Chondrocyte (in vitro differentiated cells): ENCODE measurements around the gene RELB. TPM values are rescaled to one million over a fixed set of nuclear protein-coding genes. Genes with fewer than 3 reads are reported as not detected.
A peak's percentile ranks its signal among the peaks of the same experiment; 100 is the strongest.

Experiments used
- DNase-seq: peaks from one replicate; pipeline ENCODE4 v3.0.0; 2021; ENCODE audit warnings: mixed read lengths, low spot score
- H3K27ac Mint-ChIP-seq: one replicate; pipeline ENCODE4 v1.8.0; 2021; ENCODE audit warnings: mild to moderate bottlenecking, moderate library complexity, mixed read lengths; ENCODE audit not compliant: unreplicated experiment
- H3K27me3 Mint-ChIP-seq: 2 replicates; pipeline ENCODE4 v1.8.0; 2021; ENCODE audit warnings: low read depth, mixed read lengths
- H3K36me3 Mint-ChIP-seq: 2 replicates; pipeline ENCODE4 v1.8.0; 2021; ENCODE audit warnings: low read depth, mixed read lengths
- H3K4me1 Mint-ChIP-seq: 2 replicates; pipeline ENCODE4 v1.8.0; 2021; ENCODE audit warnings: low read depth, mild to moderate bottlenecking, mixed read lengths
- H3K4me3 Mint-ChIP-seq: one replicate; pipeline ENCODE4 v1.8.0; 2021; ENCODE audit warnings: mild to moderate bottlenecking, moderate library complexity, mixed read lengths; ENCODE audit not compliant: unreplicated experiment
- H3K9me3 Mint-ChIP-seq: 2 replicates; pipeline ENCODE4 v1.8.0; 2021; ENCODE audit warnings: low read depth, mixed read lengths
- total RNA-seq: library from RNA; stranded (reverse); gene quantifications from 3 replicates; pipeline ENCODE4 v1.2.1, GENCODE V29; 2021
- TF ChIP-seq, protein P1 (sequence below): fragments of 200-600 bp; sonication (generic); IDR thresholded peaks from 2 replicates; pipeline ENCODE4 v1.5.0; 2021; ENCODE audit warnings: antibody characterized with exemption, mild to moderate bottlenecking, moderate library complexity

Gene RELB
- total RNA-seq, 1 donor from 2014 or later: 11.0 TPM

DNA sequence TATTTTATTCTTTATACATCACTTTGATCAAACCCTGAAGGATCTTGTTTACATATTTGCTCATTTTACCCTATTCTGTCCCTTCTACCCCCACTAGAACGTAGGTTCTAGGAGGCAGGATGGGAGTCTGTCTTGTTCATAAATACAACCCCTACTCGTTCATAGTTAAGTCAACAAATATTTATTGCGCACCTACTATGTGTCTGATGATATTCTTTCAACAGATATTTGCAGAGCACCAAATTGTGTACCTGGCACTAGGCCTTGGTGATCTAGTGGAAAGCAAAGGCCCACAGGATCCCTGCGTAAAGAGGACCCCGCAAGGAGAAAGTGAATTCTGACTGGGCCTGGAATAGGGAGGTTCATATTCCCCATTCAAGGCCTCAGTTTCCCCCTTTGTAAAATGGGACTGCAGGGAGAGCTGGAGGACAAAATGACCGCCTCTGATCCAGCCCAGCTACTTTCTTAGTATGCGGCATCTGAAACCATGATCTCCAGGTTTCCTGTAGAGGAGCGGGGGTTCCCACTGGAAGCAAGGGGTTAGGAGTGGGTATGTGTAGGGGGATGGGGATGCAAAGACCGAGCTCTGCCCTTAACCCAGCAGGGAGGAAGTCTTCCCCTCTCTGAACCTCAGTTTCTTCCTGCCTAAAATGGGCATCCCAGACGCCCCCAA, 77.3 kb downstream of the RELB start:
- H3K27me3 Mint-ChIP-seq: no peaks in the 10 kb centered on the region
- H3K9me3 Mint-ChIP-seq: no peaks in the 10 kb centered on the region
- no peak overlapping the region for H3K27ac Mint-ChIP-seq
- H3K4me1 Mint-ChIP-seq: peaks cover 30% of the 10 kb centered on the region
- TF ChIP-seq, protein P1, sequence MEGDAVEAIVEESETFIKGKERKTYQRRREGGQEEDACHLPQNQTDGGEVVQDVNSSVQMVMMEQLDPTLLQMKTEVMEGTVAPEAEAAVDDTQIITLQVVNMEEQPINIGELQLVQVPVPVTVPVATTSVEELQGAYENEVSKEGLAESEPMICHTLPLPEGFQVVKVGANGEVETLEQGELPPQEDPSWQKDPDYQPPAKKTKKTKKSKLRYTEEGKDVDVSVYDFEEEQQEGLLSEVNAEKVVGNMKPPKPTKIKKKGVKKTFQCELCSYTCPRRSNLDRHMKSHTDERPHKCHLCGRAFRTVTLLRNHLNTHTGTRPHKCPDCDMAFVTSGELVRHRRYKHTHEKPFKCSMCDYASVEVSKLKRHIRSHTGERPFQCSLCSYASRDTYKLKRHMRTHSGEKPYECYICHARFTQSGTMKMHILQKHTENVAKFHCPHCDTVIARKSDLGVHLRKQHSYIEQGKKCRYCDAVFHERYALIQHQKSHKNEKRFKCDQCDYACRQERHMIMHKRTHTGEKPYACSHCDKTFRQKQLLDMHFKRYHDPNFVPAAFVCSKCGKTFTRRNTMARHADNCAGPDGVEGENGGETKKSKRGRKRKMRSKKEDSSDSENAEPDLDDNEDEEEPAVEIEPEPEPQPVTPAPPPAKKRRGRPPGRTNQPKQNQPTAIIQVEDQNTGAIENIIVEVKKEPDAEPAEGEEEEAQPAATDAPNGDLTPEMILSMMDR: no peak
- H3K4me3 Mint-ChIP-seq: peak overlapping the region; percentile 100
- DNase-seq: no peak
- peaks cover 6% of the 10 kb centered on the region for H3K36me3 Mint-ChIP-seq

DNA sequence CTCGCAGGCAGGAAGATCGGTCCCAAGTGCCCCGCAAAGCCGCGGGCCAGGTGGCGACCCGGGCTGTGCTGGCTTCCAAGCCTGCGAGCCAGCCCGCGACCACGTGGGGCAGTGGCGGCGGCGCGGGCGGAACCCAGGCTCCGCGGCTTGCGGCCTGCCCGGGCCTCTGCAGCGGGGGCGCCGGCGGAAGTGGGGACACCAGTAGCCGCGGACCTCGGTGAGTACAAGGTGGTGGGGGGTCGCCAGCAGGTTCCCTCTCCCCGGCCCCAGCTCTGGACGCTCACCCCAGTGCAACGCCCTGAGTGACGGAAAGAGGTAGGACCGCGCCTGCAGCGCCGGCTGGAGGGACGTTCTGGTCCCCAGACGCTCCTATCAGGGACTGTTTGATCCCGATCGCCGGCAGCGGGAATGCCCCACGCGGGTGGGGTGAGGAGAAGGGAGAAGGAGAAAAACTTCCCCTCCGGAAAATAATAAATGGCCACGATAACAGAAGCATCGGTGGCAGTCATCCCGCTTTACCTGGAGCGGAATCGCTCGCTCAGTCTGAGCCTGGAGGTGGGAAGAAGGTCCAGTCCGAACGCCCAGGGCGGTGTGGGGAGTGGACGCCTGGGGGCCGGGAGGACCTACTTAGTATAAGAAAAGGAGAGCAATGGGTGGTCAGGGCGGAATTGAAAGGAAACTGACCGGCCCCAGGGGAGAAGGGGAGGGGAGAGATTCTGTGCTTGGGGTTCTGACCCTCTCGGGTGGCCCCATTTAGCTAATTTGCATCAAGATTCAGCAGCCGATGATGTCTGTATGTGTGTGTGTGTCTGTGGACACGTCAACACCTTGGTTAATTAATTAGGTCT, 78.0 kb downstream of the RELB start, which contains the start of gene GEMIN7:
TSS of gene GEMIN7 (plus strand) at position 198 of the 848 bp plus-strand sequence. CDS start 10,855 bp downstream, outside the sequence.
- Mint-ChIP-seq H3K36me3 (peaks cover 6% of the 10 kb centered on the region), H3K4me1 (peaks cover 30% of the 10 kb centered on the region), H3K27ac (peak within 1 kb of the TSS; percentile 92), H3K27me3 (no peaks in the 10 kb centered on the region), H3K4me3 (peak within 1 kb of the TSS; percentile 100), H3K9me3 (no peaks in the 10 kb centered on the region)
- TF ChIP-seq, protein P1: peak; percentile 40
- DNase-seq: no peak

DNA sequence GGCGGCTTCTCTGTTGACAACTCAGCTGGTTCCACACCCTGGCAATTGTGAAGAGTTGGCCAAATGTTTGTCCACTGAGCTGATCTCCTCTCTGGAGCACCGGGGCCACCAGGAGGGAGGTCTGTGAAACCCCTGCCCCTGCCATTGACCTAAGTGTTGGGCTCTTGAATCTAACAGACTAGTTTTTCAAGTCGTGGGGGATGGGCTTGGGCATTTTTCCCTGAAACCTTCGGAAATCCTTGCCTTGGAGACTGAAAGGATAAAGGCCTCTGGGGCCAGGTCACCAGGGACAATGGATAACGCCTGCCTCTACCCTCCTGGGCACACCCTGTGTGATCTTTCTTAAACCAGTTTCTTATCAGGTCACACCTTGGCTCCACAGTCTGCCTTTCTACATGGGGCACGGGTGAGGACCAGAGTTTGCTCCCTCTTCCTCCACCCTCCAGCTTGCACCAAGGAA, 78.7 kb downstream of the RELB start:
- TF ChIP-seq, protein P1: no peak
- H3K27ac Mint-ChIP-seq: peak overlapping the region; percentile 92

DNA sequence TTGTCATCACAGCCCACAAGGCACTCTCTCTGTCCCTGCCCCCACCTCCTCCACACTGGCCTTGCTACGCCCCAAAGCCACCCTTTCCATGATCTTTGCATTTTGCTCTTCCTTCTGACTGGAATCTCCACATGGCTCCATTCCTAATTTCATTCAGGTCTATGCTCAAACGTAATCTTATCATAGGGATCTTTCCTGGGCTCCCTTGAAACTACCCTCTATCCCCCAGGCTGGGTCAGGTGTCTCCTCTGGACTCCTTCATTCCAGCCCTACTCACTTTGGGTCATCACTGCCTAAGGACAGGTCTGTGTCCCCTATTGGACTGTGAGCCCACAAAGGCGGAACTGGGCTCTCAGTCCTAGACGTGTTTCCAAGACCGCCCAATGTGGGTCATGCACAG, 80.9 kb downstream of the RELB start:
- Mint-ChIP-seq H3K4me1 (peaks cover 22% of the 10 kb centered on the region), H3K27me3 (no peaks in the 10 kb centered on the region), H3K36me3 (peaks cover 9% of the 10 kb centered on the region), H3K4me3 (no peak overlapping the region), H3K9me3 (no peaks in the 10 kb centered on the region), H3K27ac (no peak overlapping the region)
- no peak for DNase-seq
- TF ChIP-seq, protein P1: no peak

More for the DNA sequence above, 78.7 kb downstream of the RELB start:
- no peaks in the 10 kb centered on the region for H3K9me3 Mint-ChIP-seq
- peak overlapping the region; percentile 100 for H3K4me3 Mint-ChIP-seq
- peaks cover 30% of the 10 kb centered on the region for H3K4me1 Mint-ChIP-seq
- no peaks in the 10 kb centered on the region for H3K27me3 Mint-ChIP-seq
- H3K36me3 Mint-ChIP-seq: peaks cover 6% of the 10 kb centered on the region
- DNase-seq: no peak

DNA sequence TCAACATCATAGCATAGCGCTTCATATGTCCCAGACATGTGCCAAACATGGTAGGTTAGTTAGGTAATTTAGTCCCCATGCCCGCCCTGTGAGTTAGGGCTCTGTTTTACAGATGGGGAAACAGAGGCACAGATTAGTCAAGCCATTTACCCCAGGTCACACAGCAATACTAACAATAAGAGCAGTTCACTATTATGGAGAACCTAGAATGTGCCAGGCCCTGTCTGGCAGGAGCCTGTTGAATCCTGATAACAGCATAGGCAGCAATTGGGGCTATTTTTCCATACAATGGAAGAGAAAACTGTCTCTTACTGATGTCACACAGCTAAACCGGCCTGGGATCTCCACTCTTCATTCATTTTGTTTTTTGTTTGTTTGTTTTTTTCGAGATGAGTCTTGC, 85.2 kb downstream of the RELB start:
- Mint-ChIP-seq H3K36me3 (peaks cover 10% of the 10 kb centered on the region), H3K4me1 (peaks cover 15% of the 10 kb centered on the region), H3K4me3 (no peak overlapping the region), H3K27me3 (no peaks in the 10 kb centered on the region), H3K9me3 (no peaks in the 10 kb centered on the region), H3K27ac (no peak overlapping the region)
- TF ChIP-seq, protein P1: no peak
- DNase-seq: no peak
